IPS-NIHi7 (cell line): Measurements from ENCODE around the gene PCBP1.
"Not testable (repeated sequence)": the region's sequence is repeated elsewhere in the genome, so short reads cannot be mapped to it uniquely, and the experiment has no call there.

Experiments used
- DNase-seq: peaks from one replicate; pipeline ENCODE4 v3.0.0; 2012; ENCODE audit warnings: mixed read lengths; ENCODE audit errors: extremely low spot score

PCBP1 gene

DNA sequence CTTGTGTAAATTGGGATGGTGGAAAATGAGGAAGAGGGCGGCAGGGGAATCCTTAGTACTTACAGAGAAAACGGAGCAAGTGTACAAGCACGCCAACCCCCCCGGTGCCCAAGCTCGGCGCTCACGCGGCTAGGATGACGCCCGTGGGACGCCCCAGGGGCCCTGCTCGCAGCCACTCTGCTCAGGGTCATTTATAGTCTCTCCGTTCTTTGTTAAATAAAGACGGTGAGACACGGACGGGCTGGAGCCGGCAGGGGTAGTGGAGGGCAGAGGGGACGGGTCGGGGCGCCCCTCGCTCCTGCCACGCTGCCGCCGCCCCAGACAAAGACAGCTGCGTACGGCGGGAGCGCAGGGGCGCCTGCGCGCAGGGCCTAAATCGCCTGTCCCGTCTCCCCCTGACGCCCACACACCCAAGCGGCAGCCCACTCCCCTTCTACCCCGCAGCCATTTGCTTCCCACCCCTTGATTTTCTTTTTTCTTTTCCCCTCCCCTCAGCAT is 37.8 kb downstream of the PCBP1 start:
- DNase-seq = peak; percentile 77

DNA sequence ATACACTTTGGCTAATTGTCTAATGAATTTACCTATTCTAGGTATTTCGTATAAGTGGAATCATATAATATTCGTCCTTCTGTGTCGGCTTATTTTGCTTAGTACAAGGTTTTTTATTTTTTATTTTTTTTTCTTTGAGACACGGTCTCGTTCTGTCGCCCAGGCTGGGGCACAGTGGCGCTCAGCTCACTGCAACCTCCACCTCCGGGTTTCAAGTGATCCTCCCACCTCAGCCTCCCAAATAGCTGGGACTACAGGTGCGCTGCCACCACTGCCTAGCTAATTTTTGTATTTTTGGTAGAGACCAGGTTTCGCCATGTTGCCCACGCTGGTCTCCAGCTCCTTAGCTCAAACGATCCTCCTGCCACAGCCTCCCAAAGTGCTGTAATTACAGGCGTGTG is 38.2 kb downstream of the PCBP1 start:
- no peak for DNase-seq

DNA sequence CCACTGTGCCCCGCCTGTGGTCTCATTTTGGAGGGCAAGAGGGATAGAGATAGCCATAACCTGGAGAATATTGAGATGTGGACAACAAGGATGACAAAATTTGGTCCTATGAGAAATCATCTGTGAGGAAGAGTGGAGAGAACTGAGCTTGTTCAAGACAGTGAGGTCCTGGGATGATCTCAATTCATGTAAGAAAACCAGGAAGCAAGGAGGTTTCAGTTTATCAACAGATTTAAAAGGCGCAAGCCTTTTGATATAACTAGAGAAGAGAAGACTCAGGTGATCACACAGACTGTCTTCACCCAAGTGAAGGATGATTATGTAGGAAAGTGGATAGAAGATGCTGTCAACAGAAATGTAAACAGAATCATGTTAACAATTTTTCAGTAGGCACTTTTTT is 39.1 kb downstream of the PCBP1 start:
- DNase-seq = no peak

DNA sequence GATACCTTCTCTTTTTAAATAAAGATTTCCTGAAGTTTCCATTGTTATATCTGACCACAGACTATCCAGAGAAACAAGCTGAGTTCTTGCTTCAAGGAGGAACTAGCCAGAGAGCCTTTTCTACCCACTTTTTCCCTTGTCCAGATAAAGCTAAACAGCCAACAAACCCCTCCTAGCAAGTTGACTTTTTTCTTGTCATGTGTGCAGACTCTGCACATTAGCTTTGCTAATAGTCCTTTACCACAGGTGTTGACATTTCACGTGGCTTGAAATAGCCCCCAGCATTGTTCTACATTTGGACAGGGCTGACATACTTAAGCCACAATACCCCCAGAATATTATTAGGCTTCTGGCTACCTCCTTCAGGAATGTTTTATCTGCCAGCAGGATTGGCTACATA is 40.7 kb downstream of the PCBP1 start:
- DNase-seq = no peak

DNA sequence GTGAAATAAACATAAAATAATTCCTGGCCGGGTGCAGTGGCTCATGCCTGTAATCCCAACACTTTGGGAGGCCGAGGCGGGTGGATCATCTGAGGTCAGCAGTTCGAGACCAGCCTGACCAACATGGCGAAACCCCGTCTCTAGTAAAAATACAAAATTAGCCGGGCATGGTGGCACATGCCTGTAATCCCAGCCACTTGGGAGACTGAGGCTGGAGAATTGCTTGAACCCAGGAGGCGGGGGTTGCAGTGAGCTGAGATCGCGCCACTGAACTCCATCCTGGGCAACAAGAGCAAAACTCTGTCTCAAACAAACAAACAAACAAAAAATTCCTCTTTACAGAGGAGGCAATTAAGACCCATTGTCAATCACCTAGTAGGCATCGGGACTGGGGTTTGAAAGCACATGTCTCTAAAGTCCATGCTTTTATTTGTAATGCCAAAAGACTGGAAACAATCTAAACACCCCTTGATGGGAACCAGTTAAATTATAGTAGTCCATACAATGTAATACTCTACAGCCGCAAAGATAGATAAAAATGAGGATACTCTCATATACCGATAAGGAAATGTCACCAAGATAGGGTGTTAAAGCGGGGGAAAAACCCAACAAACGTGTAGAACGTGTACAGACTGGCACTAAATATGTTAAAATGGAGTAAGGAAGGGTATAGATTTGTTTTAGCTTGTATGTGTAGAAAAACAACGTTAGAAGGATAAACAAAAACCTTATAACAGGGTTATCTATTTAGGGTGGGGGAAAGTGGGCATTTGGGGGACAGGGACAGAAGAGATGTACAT is 44.3 kb downstream of the PCBP1 start:
- DNase-seq = not testable (repeated sequence)

DNA sequence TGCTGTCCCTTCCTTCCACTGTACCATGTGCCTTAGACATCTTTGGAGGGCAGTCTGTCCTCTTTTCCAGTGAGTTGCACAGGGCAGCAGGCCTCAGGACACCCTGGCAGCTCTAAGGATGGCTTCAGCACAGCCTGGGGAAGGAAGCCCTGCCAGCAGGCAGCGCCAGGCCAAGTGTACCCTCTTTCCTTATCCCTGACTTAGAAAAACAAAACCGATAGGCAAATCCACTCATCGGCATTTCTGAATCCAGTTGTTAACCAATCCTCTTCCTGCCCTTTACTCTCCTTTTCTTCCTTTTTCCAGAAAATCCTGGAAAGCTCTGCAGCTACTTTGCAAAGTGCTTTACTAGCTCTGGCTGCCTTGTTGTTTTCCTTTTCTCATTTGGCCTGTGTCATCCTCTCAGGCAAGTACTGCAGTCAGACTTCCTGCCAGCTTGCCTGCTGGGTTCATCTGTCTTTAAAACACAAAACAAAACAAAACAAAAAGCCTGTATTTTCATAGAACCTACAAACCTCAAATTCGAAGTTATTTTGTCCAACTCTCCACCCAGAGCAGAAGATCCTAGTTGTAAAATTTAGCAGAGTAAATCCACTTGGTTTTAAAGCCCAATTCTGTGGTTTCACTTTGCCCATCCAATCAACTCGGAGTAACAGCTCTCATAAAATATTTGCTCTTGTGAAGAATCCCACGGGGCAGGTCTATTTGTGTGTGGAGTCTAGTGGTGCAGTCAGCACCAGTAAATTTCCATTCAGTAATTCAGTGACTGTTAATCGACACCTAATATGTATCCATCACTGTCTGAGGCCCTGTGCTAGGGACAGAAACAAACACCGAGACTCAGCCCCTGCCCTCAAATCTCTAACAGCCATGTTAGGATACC is 45.2 kb downstream of the PCBP1 start:
- no peak for DNase-seq

DNA sequence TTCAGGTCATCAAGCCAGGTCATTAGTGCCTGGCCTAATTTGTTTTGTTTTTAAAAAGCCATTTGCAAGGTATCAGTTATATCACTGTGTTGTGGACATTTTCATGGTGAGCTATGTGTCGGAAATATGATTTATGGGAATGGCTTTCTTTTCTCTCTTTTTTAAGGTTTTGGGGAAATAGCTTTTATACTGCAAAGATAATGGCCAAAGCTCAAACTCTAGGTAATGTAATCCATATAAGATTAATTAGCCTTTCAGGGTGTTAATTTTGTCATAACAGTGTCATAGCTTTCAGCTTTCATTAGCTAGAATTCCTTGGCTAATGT is 45.8 kb downstream of the PCBP1 start:
- no peak for DNase-seq

- DNase-seq = no peak
Measured at GRCh38 chr2:70133491-70134322, 46.4 kb downstream of the PCBP1 start.

DNA sequence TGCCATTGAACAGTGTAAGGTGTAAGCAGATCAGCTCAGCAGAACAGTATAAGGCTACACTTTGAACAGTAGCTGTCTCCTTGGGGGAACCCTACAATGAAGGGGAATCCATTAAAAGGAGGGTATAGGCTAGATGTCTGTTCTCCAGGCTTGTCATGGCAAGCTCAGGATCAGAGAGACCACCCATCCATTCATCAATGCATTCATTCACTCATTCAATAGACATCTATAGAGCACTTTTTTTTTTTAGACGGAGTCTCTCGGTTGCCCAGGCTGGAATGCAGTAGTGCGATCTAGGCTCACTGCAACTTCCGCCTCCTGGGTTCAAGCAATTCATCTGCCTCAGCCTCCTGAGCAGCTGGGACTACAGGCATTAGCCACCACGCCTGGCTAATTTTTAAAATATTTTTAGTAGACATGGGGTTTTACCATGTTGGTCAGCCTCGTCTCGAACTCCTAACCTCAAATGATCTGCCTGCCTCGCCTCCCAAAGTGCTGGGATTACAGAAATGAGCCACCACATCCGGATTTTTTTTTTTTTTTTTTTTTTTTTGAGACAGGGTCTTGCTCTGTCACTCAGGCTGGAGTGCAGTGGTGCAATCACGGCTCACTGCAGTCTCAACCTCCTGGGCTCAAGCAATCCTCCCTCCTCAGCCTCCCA is 47.2 kb downstream of the PCBP1 start:
- DNase-seq = not testable (repeated sequence)
